ENCODE data around the gene ZFYVE26.

The ZFYVE26 gene

DNA sequence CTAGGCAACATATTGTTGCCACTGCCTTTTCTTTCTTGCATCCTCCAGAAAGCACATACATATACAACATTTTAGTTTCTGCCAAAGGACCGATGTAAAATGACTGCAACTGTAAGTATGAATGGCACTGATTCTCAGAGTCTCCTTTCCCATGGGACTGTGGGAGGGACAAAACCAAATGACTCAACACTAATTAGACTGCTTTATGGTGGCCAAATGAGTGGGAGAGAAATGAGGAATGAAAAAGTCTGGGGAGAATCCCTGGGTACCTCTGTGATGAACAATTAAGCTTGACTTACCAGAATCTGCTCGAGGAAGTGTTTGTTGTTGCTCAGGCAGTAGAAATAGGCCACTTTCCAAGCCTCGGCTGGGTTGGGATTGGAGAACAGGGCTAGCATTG, 10.1 kb downstream of the ZFYVE26 start:
- H3K9me3 ChIP-seq (ENCODE audit: control insufficient read depth, insufficient read depth, low read length) = no peaks in the 10 kb centered on the region

GRCh38 chr14:67800743-67801142, 15.6 kb downstream of the ZFYVE26 start:
- Histone ChIP-seq H3K9ac (ENCODE audit: low read depth, low read length) (no peak overlapping the region), H3K36me3 (ENCODE audit: control insufficient read depth, insufficient read depth, low read length) (peaks cover 30% of the 10 kb centered on the region), H3K27me3 (ENCODE audit: control insufficient read depth, insufficient read depth, low read length) (no peaks in the 10 kb centered on the region), H3K9me3 (ENCODE audit: control insufficient read depth, insufficient read depth, low read length) (no peaks in the 10 kb centered on the region), H3K4me1 (ENCODE audit: control insufficient read depth, insufficient read depth, low read length) (no peaks in the 10 kb centered on the region), H3K4me3 (ENCODE audit: low read depth, low read length) (no peak overlapping the region)

More for the DNA sequence above, 10.1 kb downstream of the ZFYVE26 start:
- no peak overlapping the region for H3K4me3 ChIP-seq (ENCODE audit: low read depth, low read length)
- H3K9ac ChIP-seq (ENCODE audit: low read depth, low read length) = no peak overlapping the region
- H3K27me3 ChIP-seq (ENCODE audit: control insufficient read depth, insufficient read depth, low read length) = no peaks in the 10 kb centered on the region
- no peaks in the 10 kb centered on the region for H3K4me1 ChIP-seq (ENCODE audit: control insufficient read depth, insufficient read depth, low read length)
- peaks cover 34% of the 10 kb centered on the region for H3K36me3 ChIP-seq (ENCODE audit: control insufficient read depth, insufficient read depth, low read length)

GRCh38 chr14:67798731-67799130, 17.7 kb downstream of the ZFYVE26 start:
- Histone ChIP-seq H3K4me1 (ENCODE audit: control insufficient read depth, insufficient read depth, low read length) (no peaks in the 10 kb centered on the region), H3K4me3 (ENCODE audit: low read depth, low read length) (no peak overlapping the region), H3K36me3 (ENCODE audit: control insufficient read depth, insufficient read depth, low read length) (peaks cover 23% of the 10 kb centered on the region), H3K27me3 (ENCODE audit: control insufficient read depth, insufficient read depth, low read length) (no peaks in the 10 kb centered on the region), H3K9ac (ENCODE audit: low read depth, low read length) (no peak overlapping the region), H3K9me3 (ENCODE audit: control insufficient read depth, insufficient read depth, low read length) (no peaks in the 10 kb centered on the region)

DNA sequence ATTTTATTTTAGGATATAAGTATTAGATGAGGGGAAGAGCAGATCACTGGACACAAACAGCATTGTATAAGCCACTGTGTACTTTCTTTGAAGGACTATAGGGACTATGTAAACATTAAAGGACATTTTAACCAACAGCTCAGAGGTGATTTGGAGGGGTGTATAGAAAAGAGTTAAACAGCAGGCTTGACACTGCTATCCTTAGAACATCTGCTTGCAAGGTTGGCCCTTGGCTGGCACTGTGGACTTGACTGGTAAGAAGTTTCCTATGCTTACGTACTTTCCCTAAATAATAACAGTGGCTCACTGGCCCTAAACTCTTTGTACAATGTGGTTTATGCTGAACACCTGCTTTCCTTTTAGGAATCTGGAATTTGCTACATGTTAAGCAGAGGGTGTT, 28.7 kb downstream of the ZFYVE26 start:
- Histone ChIP-seq H3K4me3 (ENCODE audit: low read depth, low read length) (no peak overlapping the region), H3K9ac (ENCODE audit: low read depth, low read length) (no peak overlapping the region), H3K9me3 (ENCODE audit: control insufficient read depth, insufficient read depth, low read length) (no peaks in the 10 kb centered on the region), H3K4me1 (ENCODE audit: control insufficient read depth, insufficient read depth, low read length) (no peaks in the 10 kb centered on the region), H3K27me3 (ENCODE audit: control insufficient read depth, insufficient read depth, low read length) (no peaks in the 10 kb centered on the region), H3K36me3 (ENCODE audit: control insufficient read depth, insufficient read depth, low read length) (peaks cover 45% of the 10 kb centered on the region)

GRCh38 chr14:67785270-67786109, 30.9 kb downstream of the ZFYVE26 start:
- Histone ChIP-seq H3K4me3 (ENCODE audit: low read depth, low read length) (no peak overlapping the region), H3K27me3 (ENCODE audit: control insufficient read depth, insufficient read depth, low read length) (no peaks in the 10 kb centered on the region), H3K4me1 (ENCODE audit: control insufficient read depth, insufficient read depth, low read length) (no peaks in the 10 kb centered on the region), H3K36me3 (ENCODE audit: control insufficient read depth, insufficient read depth, low read length) (peaks cover 52% of the 10 kb centered on the region), H3K9ac (ENCODE audit: low read depth, low read length) (no peak overlapping the region), H3K9me3 (ENCODE audit: control insufficient read depth, insufficient read depth, low read length) (no peaks in the 10 kb centered on the region)

GRCh38 chr14:67784244-67784823, 32.1 kb downstream of the ZFYVE26 start:
- no peaks in the 10 kb centered on the region for H3K4me1 ChIP-seq (ENCODE audit: control insufficient read depth, insufficient read depth, low read length)
- peaks cover 47% of the 10 kb centered on the region for H3K36me3 ChIP-seq (ENCODE audit: control insufficient read depth, insufficient read depth, low read length)
- H3K4me3 ChIP-seq (ENCODE audit: low read depth, low read length) = no peak overlapping the region
- H3K27me3 ChIP-seq (ENCODE audit: control insufficient read depth, insufficient read depth, low read length) = no peaks in the 10 kb centered on the region
- H3K9ac ChIP-seq (ENCODE audit: low read depth, low read length) = no peak overlapping the region
- no peaks in the 10 kb centered on the region for H3K9me3 ChIP-seq (ENCODE audit: control insufficient read depth, insufficient read depth, low read length)

DNA sequence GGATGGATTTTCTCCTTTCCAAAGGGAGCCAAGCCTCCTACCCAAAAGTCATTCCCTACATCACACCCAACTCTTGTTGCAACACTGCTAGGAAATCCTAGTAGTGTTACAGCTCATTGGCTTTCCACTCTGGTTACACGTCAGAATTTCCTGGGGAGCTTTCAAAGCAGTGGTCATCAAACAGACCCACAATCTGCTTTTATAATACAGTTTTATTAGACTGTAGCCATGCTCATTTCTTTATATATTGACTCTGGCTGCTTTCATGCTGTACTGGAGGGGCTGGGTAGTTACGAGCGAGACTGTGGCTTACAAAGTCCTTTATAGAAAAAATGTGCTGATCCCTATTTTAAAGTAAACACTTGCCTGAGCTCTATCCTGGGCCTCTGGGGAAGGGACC, 34.3 kb downstream of the ZFYVE26 start:
- H3K27me3 ChIP-seq (ENCODE audit: control insufficient read depth, insufficient read depth, low read length) = no peaks in the 10 kb centered on the region
- H3K9ac ChIP-seq (ENCODE audit: low read depth, low read length) = no peak overlapping the region
- H3K36me3 ChIP-seq (ENCODE audit: control insufficient read depth, insufficient read depth, low read length) = peaks cover 44% of the 10 kb centered on the region
- no peaks in the 10 kb centered on the region for H3K4me1 ChIP-seq (ENCODE audit: control insufficient read depth, insufficient read depth, low read length)
- H3K9me3 ChIP-seq (ENCODE audit: control insufficient read depth, insufficient read depth, low read length) = no peaks in the 10 kb centered on the region
- no peak overlapping the region for H3K4me3 ChIP-seq (ENCODE audit: low read depth, low read length)

DNA sequence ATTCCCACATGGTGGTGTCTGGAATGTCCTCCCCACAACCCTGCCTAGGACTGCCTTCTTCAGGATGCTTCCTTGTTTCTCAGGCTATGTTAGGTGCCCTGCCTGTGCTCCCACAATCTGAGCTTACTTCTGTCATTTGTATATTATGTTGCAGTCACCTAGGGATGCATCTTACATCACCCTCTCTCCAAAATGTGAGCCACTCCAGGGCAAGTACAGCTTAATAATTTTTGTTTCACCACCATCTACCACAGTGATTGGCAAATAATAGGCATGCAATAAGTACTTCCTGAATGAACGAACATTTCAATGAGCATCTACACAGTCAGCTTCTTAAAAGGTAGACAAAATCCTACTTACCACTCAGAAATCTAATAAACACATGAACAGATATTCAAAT, 37.6 kb downstream of the ZFYVE26 start:
- H3K4me3 ChIP-seq (ENCODE audit: low read depth, low read length) = no peak overlapping the region
- no peaks in the 10 kb centered on the region for H3K27me3 ChIP-seq (ENCODE audit: control insufficient read depth, insufficient read depth, low read length)
- no peak overlapping the region for H3K9ac ChIP-seq (ENCODE audit: low read depth, low read length)
- H3K4me1 ChIP-seq (ENCODE audit: control insufficient read depth, insufficient read depth, low read length) = no peaks in the 10 kb centered on the region
- no peaks in the 10 kb centered on the region for H3K9me3 ChIP-seq (ENCODE audit: control insufficient read depth, insufficient read depth, low read length)
- H3K36me3 ChIP-seq (ENCODE audit: control insufficient read depth, insufficient read depth, low read length) = peaks cover 35% of the 10 kb centered on the region

- H3K4me1 ChIP-seq (ENCODE audit: control insufficient read depth, insufficient read depth, low read length) = no peaks in the 10 kb centered on the region
- no peaks in the 10 kb centered on the region for H3K27me3 ChIP-seq (ENCODE audit: control insufficient read depth, insufficient read depth, low read length)
- peaks cover 32% of the 10 kb centered on the region for H3K36me3 ChIP-seq (ENCODE audit: control insufficient read depth, insufficient read depth, low read length)
- H3K9ac ChIP-seq (ENCODE audit: low read depth, low read length) = no peak overlapping the region
- no peaks in the 10 kb centered on the region for H3K9me3 ChIP-seq (ENCODE audit: control insufficient read depth, insufficient read depth, low read length)
- H3K4me3 ChIP-seq (ENCODE audit: low read depth, low read length) = no peak overlapping the region
These were observed 39.6 kb downstream of the ZFYVE26 start for GRCh38 chr14:67776653-67777322.

GRCh38 chr14:67773844-67774377, 42.5 kb downstream of the ZFYVE26 start:
- H3K9me3 ChIP-seq (ENCODE audit: control insufficient read depth, insufficient read depth, low read length) = no peaks in the 10 kb centered on the region
- H3K4me1 ChIP-seq (ENCODE audit: control insufficient read depth, insufficient read depth, low read length) = no peaks in the 10 kb centered on the region
- H3K36me3 ChIP-seq (ENCODE audit: control insufficient read depth, insufficient read depth, low read length) = peaks cover 35% of the 10 kb centered on the region
- no peak overlapping the region for H3K9ac ChIP-seq (ENCODE audit: low read depth, low read length)
- H3K4me3 ChIP-seq (ENCODE audit: low read depth, low read length) = no peak overlapping the region
- no peaks in the 10 kb centered on the region for H3K27me3 ChIP-seq (ENCODE audit: control insufficient read depth, insufficient read depth, low read length)

- Histone ChIP-seq H3K9me3 (ENCODE audit: control insufficient read depth, insufficient read depth, low read length) (no peaks in the 10 kb centered on the region), H3K27me3 (ENCODE audit: control insufficient read depth, insufficient read depth, low read length) (no peaks in the 10 kb centered on the region), H3K9ac (ENCODE audit: low read depth, low read length) (no peak overlapping the region), H3K36me3 (ENCODE audit: control insufficient read depth, insufficient read depth, low read length) (peaks cover 19% of the 10 kb centered on the region), H3K4me1 (ENCODE audit: control insufficient read depth, insufficient read depth, low read length) (no peaks in the 10 kb centered on the region), H3K4me3 (ENCODE audit: low read depth, low read length) (no peak overlapping the region)
These were observed 48.2 kb downstream of the ZFYVE26 start for GRCh38 chr14:67768219-67768618.
